HEK293 (cell line): Measurements from ENCODE around the gene RNF10.
"Not testable (repeated sequence)": the region's sequence is repeated elsewhere in the genome, so short reads cannot be mapped to it uniquely, and the experiment has no call there.

ENCODE experiments used
- CTCF ChIA-PET: fragments of 350-600 bp; formaldehyde crosslinking; extraction: SDS; loops from one replicate; lab custom pipeline; 2021; ENCODE audit warnings: antibody characterized with exemption; lab: Yijun Ruan, JAX
- POLR2A ChIA-PET: fragments of 300-600 bp; formaldehyde crosslinking; extraction: SDS; loops from one replicate; lab custom pipeline; 2020; ENCODE audit warnings: antibody characterized with exemption, inconsistent platforms; lab: Yijun Ruan, JAX
- H3K27ac ChIP-seq: fragments of 200-500 bp; sonication (Bioruptor generic); 2 replicates; pipeline ENCODE4 v1.5.1; 2014; ENCODE audit warnings: low read depth, low read length, control low read depth, inconsistent platforms; ENCODE audit errors: extremely low read depth
- H3K36me3 ChIP-seq, 2 experiments: fragments of 200-500 bp in 1 of 2; sonication (Bioruptor generic) in 1 of 2; 1 replicate in 1 of 2; 2 replicates in 1 of 2; pipeline ENCODE4 v1.5.1; 2014 to 2017; ENCODE audit warnings: inconsistent platforms in 2 of 2, low read length in 2 of 2; ENCODE audit not compliant: control insufficient read depth in 2 of 2, insufficient read depth in 1 of 2
- H3K4me1 ChIP-seq: fragments of 200-500 bp; sonication (Bioruptor generic); 2 replicates; pipeline ENCODE4 v1.5.1; 2014; ENCODE audit warnings: mild to moderate bottlenecking, low read length, inconsistent platforms; ENCODE audit not compliant: control insufficient read depth, insufficient read depth
- H3K4me3 ChIP-seq: 2 replicates; pipeline ENCODE4 v1.5.1; 2011; ENCODE audit warnings: low read depth, mild to moderate bottlenecking, control low read depth, low read length, moderate library complexity
- H3K9me3 ChIP-seq: fragments of 200-500 bp; sonication (Bioruptor generic); 2 replicates; pipeline ENCODE4 v1.5.1; 2014; ENCODE audit warnings: low read depth, low read length, inconsistent platforms; ENCODE audit not compliant: control insufficient read depth, insufficient read depth
- GLIS2 ChIP-seq: fragments of 450-650 bp; formaldehyde crosslinking; IDR thresholded peaks from 2 replicates; pipeline ENCODE4 v1.5.1; 2016; ENCODE audit warnings: missing biosample characterization, missing genetic modification characterization
- HOXC10 ChIP-seq: sonication (generic); formaldehyde crosslinking; IDR thresholded peaks from 2 replicates; pipeline ENCODE4 v1.8.1; 2023; ENCODE audit warnings: mild to moderate bottlenecking, missing genetic modification reagents
- HOXD13 ChIP-seq: sonication (generic); formaldehyde crosslinking; IDR thresholded peaks from 2 replicates; pipeline ENCODE4 v1.8.0; 2022; ENCODE audit warnings: missing genetic modification reagents, borderline replicate concordance
- MZF1 ChIP-seq: fragments of 450-650 bp; formaldehyde crosslinking; IDR thresholded peaks from 2 replicates; pipeline ENCODE4 v1.5.1; 2017; ENCODE audit warnings: missing biosample characterization, missing genetic modification characterization, borderline replicate concordance
- OVOL3 ChIP-seq: fragments of 450-650 bp; formaldehyde crosslinking; IDR thresholded peaks from 2 replicates; pipeline ENCODE4 v1.5.1; 2016; ENCODE audit warnings: missing biosample characterization, missing genetic modification characterization
- ZBTB20 ChIP-seq: fragments of 450-650 bp; formaldehyde crosslinking; IDR thresholded peaks from 2 replicates; pipeline ENCODE4 v1.5.1; 2016; ENCODE audit warnings: missing biosample characterization, missing genetic modification characterization
- ZBTB7A ChIP-seq: fragments of 450-650 bp; formaldehyde crosslinking; IDR thresholded peaks from 2 replicates; pipeline ENCODE4 v1.5.1; 2016; ENCODE audit warnings: low read depth, missing biosample characterization, missing genetic modification characterization
- ZNF121 ChIP-seq: fragments of 450-650 bp; formaldehyde crosslinking; IDR thresholded peaks from 2 replicates; pipeline ENCODE4 v1.5.1; 2016; ENCODE audit warnings: missing biosample characterization, missing genetic modification characterization
- ZNF174 ChIP-seq: fragments of 450-650 bp; formaldehyde crosslinking; IDR thresholded peaks from 2 replicates; pipeline ENCODE4 v1.5.0; 2017; ENCODE audit warnings: missing biosample characterization, mild to moderate bottlenecking, missing genetic modification characterization
- ZNF175 ChIP-seq: fragments of 450-650 bp; formaldehyde crosslinking; IDR thresholded peaks from 2 replicates; pipeline ENCODE4 v1.5.1; 2016; ENCODE audit warnings: missing biosample characterization, missing genetic modification characterization
- ZNF184 ChIP-seq: fragments of 450-650 bp; IDR thresholded peaks from 2 replicates; pipeline ENCODE4 v1.5.1; 2018; ENCODE audit warnings: missing biosample characterization, mild to moderate bottlenecking, missing genetic modification characterization
- ZNF248 ChIP-seq: fragments of 450-650 bp; formaldehyde crosslinking; IDR thresholded peaks from 2 replicates; pipeline ENCODE4 v1.5.1; 2017; ENCODE audit warnings: missing biosample characterization, missing genetic modification characterization
- ZNF311 ChIP-seq: fragments of 450-650 bp; formaldehyde crosslinking; IDR thresholded peaks from 2 replicates; pipeline ENCODE4 v1.5.1; 2017; ENCODE audit warnings: missing biosample characterization, missing genetic modification characterization, borderline replicate concordance
- ZNF404 ChIP-seq: fragments of 450-650 bp; formaldehyde crosslinking; IDR thresholded peaks from 2 replicates; pipeline ENCODE4 v1.5.1; 2017; ENCODE audit warnings: missing biosample characterization, missing genetic modification characterization
- ZNF416 ChIP-seq: fragments of 450-650 bp; formaldehyde crosslinking; IDR thresholded peaks from 2 replicates; pipeline ENCODE4 v1.5.1; 2016; ENCODE audit warnings: missing biosample characterization, missing genetic modification characterization
- ZNF423 ChIP-seq: fragments of 450-650 bp; formaldehyde crosslinking; IDR thresholded peaks from 2 replicates; pipeline ENCODE4 v1.5.1; 2016; ENCODE audit warnings: missing biosample characterization, missing genetic modification characterization
- ZNF549 ChIP-seq: fragments of 450-650 bp; IDR thresholded peaks from 2 replicates; pipeline ENCODE4 v1.5.1; 2018; ENCODE audit warnings: missing biosample characterization, missing genetic modification characterization, mild to moderate bottlenecking, inconsistent platforms, moderate library complexity
- ZNF600 ChIP-seq: fragments of 450-650 bp; formaldehyde crosslinking; IDR thresholded peaks from 2 replicates; pipeline ENCODE4 v1.5.1; 2016; ENCODE audit warnings: missing biosample characterization, missing genetic modification characterization
- ZNF677 ChIP-seq: fragments of 450-650 bp; IDR thresholded peaks from 2 replicates; pipeline ENCODE4 v1.5.0; 2018; ENCODE audit warnings: missing biosample characterization, mild to moderate bottlenecking, missing genetic modification characterization, moderate library complexity
- TF ChIP-seq, protein P1 (sequence below): fragments of 450-650 bp; formaldehyde crosslinking; IDR thresholded peaks from 2 replicates; pipeline ENCODE4 v1.5.1; 2017; ENCODE audit warnings: missing biosample characterization, missing genetic modification characterization
- TF ChIP-seq, protein P2 (sequence below): IDR thresholded peaks from 2 replicates; pipeline ENCODE4 v1.6.1; 2011; ENCODE audit warnings: mild to moderate bottlenecking, low read depth, low read length, borderline replicate concordance
- TF ChIP-seq, protein P3 (sequence below): fragments of 450-650 bp; formaldehyde crosslinking; IDR thresholded peaks from 2 replicates; pipeline ENCODE4; 2016; ENCODE audit warnings: missing biosample characterization, missing genetic modification characterization
- TF ChIP-seq, protein P4 (sequence below): fragments of 450-650 bp; formaldehyde crosslinking; IDR thresholded peaks from 2 replicates; pipeline ENCODE4 v1.5.1; 2016; ENCODE audit warnings: missing biosample characterization, missing genetic modification characterization, borderline replicate concordance

Gene RNF10

DNA sequence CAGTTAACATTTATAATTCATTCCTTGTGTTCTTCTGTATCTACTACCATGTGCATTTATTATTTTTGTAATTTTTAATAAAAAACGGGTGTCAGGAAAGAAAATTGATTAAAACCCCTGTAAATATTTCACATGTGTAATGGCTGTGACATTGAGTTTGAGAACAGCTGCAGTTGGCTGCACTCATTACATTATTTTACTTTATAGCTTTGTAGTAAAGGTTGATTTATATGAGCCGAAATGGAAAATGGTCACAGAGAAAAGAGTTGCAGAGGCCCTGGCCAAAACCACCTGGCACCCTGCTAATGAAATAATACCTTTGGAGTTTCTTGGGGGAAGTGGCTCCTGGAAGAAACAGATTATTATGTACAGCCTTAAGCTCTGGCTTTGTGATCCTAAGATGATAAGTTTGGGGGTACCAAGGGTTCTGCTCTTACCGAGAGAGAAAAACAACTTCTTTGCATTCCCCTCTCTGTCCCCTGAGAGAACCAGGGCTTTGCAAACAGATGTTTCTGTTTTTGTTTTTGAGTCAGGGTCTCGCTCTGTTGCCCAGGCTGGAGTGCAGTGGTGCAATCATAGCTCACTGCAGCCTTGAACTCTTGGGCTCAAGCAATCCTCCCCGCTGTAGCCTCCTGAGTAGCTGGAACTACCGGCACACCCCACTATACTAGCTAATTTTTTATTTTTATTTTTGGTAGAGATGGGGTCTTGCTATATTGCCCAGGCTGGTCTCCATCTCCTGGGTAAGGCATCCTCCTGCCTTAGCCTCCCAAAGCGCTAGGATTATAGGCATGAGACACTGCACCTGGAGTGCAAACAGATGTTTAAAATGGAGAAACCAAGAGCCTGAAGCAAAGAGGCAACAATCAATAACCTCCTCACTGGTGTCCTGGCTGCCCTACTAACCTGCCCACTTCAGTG is 47.9 kb upstream of the RNF10 start:
- TF ChIP-seq ZNF404 (tag by site-specific recombination) (no peak), ZNF121 (tag by site-specific recombination) (peak; percentile 96), OVOL3 (tag by site-specific recombination) (no peak), HOXD13 (no peak), ZNF549 (tag by site-specific recombination) (no peak), ZNF248 (no peak), ZNF184 (tag by site-specific recombination) (no peak), ZNF175 (tag by site-specific recombination) (no peak), ZNF416 (no peak), ZBTB7A (tag by site-specific recombination) (no peak), ZNF677 (tag by site-specific recombination) (no peak)
- TF ChIP-seq, protein P1, sequence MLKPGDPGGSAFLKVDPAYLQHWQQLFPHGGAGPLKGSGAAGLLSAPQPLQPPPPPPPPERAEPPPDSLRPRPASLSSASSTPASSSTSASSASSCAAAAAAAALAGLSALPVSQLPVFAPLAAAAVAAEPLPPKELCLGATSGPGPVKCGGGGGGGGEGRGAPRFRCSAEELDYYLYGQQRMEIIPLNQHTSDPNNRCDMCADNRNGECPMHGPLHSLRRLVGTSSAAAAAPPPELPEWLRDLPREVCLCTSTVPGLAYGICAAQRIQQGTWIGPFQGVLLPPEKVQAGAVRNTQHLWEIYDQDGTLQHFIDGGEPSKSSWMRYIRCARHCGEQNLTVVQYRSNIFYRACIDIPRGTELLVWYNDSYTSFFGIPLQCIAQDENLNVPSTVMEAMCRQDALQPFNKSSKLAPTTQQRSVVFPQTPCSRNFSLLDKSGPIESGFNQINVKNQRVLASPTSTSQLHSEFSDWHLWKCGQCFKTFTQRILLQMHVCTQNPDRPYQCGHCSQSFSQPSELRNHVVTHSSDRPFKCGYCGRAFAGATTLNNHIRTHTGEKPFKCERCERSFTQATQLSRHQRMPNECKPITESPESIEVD (tag by site-specific recombination) = 0 out of 2 replicates have a peak, but pooled peaks have one; percentile 22
- TF ChIP-seq, protein P2, sequence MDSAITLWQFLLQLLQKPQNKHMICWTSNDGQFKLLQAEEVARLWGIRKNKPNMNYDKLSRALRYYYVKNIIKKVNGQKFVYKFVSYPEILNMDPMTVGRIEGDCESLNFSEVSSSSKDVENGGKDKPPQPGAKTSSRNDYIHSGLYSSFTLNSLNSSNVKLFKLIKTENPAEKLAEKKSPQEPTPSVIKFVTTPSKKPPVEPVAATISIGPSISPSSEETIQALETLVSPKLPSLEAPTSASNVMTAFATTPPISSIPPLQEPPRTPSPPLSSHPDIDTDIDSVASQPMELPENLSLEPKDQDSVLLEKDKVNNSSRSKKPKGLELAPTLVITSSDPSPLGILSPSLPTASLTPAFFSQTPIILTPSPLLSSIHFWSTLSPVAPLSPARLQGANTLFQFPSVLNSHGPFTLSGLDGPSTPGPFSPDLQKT = no peak
- ChIA-PET POLR2A (interaction anchor here (1.0 kb wide), 2 partner anchors 10 to 11 kb away, joined by 4 to 5 read pairs; partner anchors contain the start of gene DYNLL1), CTCF (interaction anchor here (0.7 kb wide), 1 partner anchor 14 kb away, joined by 3 read pairs; no protein-coding TSS in a partner anchor)
- Histone ChIP-seq H3K9me3 (no peaks in the 10 kb centered on the region), H3K4me1 (no peaks in the 10 kb centered on the region; the same call in 1 of the 2 replicates), H3K36me3 (peaks cover 0 to 17% of the 10 kb centered on the region in 2 experiments; a peak in 2 of 3 replicates), H3K27ac (no peak overlapping the region), H3K4me3 (no peak overlapping the region)

DNA sequence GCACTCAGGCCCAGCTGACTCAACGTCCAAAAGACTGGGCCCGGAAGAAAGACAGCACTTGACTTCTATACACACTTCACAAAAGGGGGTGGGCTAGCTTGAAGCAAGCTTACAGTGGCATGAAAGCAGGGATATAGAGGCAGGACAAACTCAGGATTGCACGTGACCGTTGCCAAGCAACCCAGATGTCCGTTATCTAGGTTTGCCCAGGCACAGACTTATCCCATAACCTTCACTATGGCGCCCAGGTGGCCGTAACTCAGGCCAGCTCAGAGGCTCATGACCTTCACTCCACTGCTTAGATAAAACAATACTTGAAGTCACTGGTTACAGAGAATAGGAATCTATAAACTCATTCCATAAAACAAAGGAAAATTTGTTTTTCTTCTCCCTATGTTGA is 46.6 kb upstream of the RNF10 start:
- H3K4me3 ChIP-seq, H3K9me3 ChIP-seq, H3K27ac ChIP-seq, H3K4me1 ChIP-seq: not testable (repeated sequence)
- peaks cover 0 to 13% of the 10 kb centered on the region in 2 experiments; a peak in 2 of 3 replicates for H3K36me3 ChIP-seq
- POLR2A ChIA-PET = interaction anchor here (1.0 kb wide), 1 partner anchor 9 kb away, joined by 3 read pairs; no protein-coding TSS in a partner anchor
- CTCF ChIA-PET = interaction anchor here (0.6 kb wide), 2 partner anchors 19 to 94 kb away, joined by 3 read pairs; no protein-coding TSS in a partner anchor

DNA sequence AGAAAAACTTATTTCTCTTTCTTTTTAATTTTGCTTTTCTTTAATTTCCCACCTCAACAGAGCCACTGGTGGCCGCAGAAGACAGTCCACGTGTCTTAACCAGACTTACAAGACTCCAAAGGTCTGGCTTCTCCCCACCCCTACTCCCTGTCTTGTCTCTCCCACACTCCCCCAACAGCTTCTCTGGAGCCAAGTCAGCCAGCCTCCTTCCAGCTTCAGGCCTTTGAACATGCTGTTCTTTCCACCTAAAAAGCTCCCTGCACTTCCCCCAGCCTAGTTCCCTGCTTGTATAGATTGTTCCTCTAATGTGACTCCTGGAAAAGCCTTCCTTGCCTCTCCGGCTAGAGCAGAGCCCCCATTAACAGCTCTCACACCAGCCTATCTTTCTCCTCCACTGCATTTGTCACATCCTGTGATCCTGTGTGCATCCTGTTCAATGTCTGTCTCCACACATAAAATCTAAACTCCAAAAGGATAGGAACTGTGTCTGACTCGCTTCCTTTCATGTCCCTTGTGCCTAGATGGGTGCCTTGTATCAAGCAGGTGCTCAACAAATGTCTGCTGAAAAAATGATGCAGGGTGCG is 46.0 kb upstream of the RNF10 start:
- POLR2A ChIA-PET = interaction anchor here (1.0 to 1.3 kb wide), 3 partner anchors 9 to 50 kb away, joined by 3 read pairs; no protein-coding TSS in a partner anchor
- CTCF ChIA-PET = interaction anchor here (0.6 to 2.3 kb wide), 3 partner anchors 13 to 93 kb away, joined by 3 to 7 read pairs (median 3); no protein-coding TSS in a partner anchor
- TF ChIP-seq, protein P2 = no peak
- TF ChIP-seq ZNF600 (no peak), MZF1 (tag by site-specific recombination) (no peak), ZNF311 (tag by site-specific recombination) (no peak), ZBTB20 (no peak), HOXC10 (no peak), ZNF423 (tag by site-specific recombination) (no peak), GLIS2 (no peak), ZNF174 (no peak)
- TF ChIP-seq, protein P3, sequence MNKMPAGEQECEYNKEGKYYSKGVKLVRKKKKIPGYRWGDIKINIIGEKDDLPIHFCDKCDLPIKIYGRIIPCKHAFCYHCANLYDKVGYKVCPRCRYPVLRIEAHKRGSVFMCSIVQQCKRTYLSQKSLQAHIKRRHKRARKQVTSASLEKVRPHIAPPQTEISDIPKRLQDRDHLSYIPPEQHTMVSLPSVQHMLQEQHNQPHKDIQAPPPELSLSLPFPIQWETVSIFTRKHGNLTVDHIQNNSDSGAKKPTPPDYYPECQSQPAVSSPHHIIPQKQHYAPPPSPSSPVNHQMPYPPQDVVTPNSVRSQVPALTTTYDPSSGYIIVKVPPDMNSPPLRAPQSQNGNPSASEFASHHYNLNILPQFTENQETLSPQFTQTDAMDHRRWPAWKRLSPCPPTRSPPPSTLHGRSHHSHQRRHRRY (tag by site-specific recombination) = no peak
- TF ChIP-seq, protein P4, sequence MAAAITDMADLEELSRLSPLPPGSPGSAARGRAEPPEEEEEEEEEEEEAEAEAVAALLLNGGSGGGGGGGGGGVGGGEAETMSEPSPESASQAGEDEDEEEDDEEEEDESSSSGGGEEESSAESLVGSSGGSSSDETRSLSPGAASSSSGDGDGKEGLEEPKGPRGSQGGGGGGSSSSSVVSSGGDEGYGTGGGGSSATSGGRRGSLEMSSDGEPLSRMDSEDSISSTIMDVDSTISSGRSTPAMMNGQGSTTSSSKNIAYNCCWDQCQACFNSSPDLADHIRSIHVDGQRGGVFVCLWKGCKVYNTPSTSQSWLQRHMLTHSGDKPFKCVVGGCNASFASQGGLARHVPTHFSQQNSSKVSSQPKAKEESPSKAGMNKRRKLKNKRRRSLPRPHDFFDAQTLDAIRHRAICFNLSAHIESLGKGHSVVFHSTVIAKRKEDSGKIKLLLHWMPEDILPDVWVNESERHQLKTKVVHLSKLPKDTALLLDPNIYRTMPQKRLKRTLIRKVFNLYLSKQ (tag by site-specific recombination) = no peak

More for the DNA sequence above, 46.0 kb upstream of the RNF10 start:
- no peaks in the 10 kb centered on the region; the same call in 1 of the 2 replicates for H3K4me1 ChIP-seq
- no peak overlapping the region for H3K27ac ChIP-seq
- H3K9me3 ChIP-seq = no peaks in the 10 kb centered on the region
- peaks cover 0 to 10% of the 10 kb centered on the region in 2 experiments; a peak in 2 of 3 replicates for H3K36me3 ChIP-seq
- no peak overlapping the region for H3K4me3 ChIP-seq
